K562 (cell line): ENCODE results near the gene ENTR1. TPM values are rescaled to one million over a fixed set of nuclear protein-coding genes. Genes with fewer than 3 reads are reported as not detected.

Source experiments
- ATAC-seq: fragments of 200-7000 bp; cut with Tn5 transposase; 3 replicates; pipeline ENCODE4 v1.9.1; 2020; ENCODE audit warnings: moderate library complexity
- BruUV-seq: library from RNA; stranded (reverse); fragments of 400-500 nt; replicated peaks from 2 replicates; lab custom pipeline; 2021; lab: Mats Ljungman, UMichigan
- CTCF ChIA-PET: fragments of 300-600 bp; formaldehyde crosslinking; extraction: SDS; loops from one replicate; lab custom pipeline; 2021; ENCODE audit warnings: low intra/inter-chr PET ratio; lab: Yijun Ruan, JAX
- POLR2A ChIA-PET: fragments of 300-600, 350-650 bp; sonication (Branson Sonifier 250); formaldehyde crosslinking; extraction: SDS; loops from one replicate; lab custom pipeline; 2021; ENCODE audit warnings: antibody characterized with exemption, inconsistent platforms; lab: Yijun Ruan, JAX
- DNase-seq, 4 experiments: peaks; one replicate each; pipeline versions ENCODE4 v3.0.0 to v3.0.0-alpha.2; 2011 to 2018; ENCODE audit warnings: low spot score in 3 of 4, mixed read lengths in 3 of 4; ENCODE audit errors: extremely low read depth in 1 of 4
- FAIRE-seq: peaks from 2 replicates; lab custom pipeline; 2011; peaks lifted over from hg19 to GRCh38; lab: Jason Lieb, UNC
- H2AFZ ChIP-seq: 2 replicates; pipeline ENCODE4 v1.6.0; 2011; ENCODE audit warnings: low read depth, low read length, control low read depth, inconsistent platforms
- H3K27ac ChIP-seq: fragments of 200-600 bp; 3 replicates; pipeline ENCODE4 v1.8.0; 2011; ENCODE audit warnings: low read depth, mild to moderate bottlenecking, control low read depth, inconsistent platforms, low read length, moderate library complexity, mixed read lengths; ENCODE audit errors: extremely low read depth
- H3K27me3 ChIP-seq, 2 experiments: fragments of 300-600 bp in 1 of 2; 2 replicates in 1 of 2; 3 replicates in 1 of 2; pipeline versions ENCODE4 v1.6.0 to v1.8.0; 2011; ENCODE audit warnings: inconsistent platforms in 2 of 2, low read length in 2 of 2, mild to moderate bottlenecking in 1 of 2, mixed read lengths in 1 of 2, moderate library complexity in 1 of 2; ENCODE audit not compliant: control insufficient read depth in 2 of 2, insufficient read depth in 2 of 2
- H3K36me3 ChIP-seq: fragments of 300-600 bp; 3 replicates; pipeline ENCODE4 v1.8.0; 2011; ENCODE audit warnings: mild to moderate bottlenecking, low read length, inconsistent platforms; ENCODE audit not compliant: control insufficient read depth, insufficient read depth
- H3K4me1 ChIP-seq, 2 experiments: fragments of 200-600 bp in 1 of 2; replicated peaks in 1 of 2; 2 replicates in 1 of 2; 3 replicates in 1 of 2; pipeline versions ENCODE4 v1.5.1 to v1.8.0; 2011; ENCODE audit warnings: inconsistent platforms in 2 of 2, low read length in 2 of 2, mild to moderate bottlenecking in 1 of 2, mixed read lengths in 1 of 2, moderate library complexity in 1 of 2; ENCODE audit not compliant: control insufficient read depth in 2 of 2, insufficient read depth in 2 of 2
- H3K4me2 ChIP-seq: 2 replicates; pipeline ENCODE4 v1.6.1; 2011; ENCODE audit warnings: low read length, control low read depth, inconsistent platforms, mixed read lengths; ENCODE audit not compliant: insufficient read depth
- H3K4me3 ChIP-seq: fragments of 200-600 bp; sonication (generic), shearing (Covaris generic); 2 replicates; pipeline ENCODE4 v1.5.1; 2016; ENCODE audit warnings: control low read depth, inconsistent platforms
- H3K79me2 ChIP-seq: fragments of 200-600 bp; 3 replicates; pipeline ENCODE4 v1.8.0; 2011; ENCODE audit warnings: low read length, inconsistent platforms; ENCODE audit not compliant: control insufficient read depth, insufficient read depth
- H3K9ac ChIP-seq, 2 experiments: 2 replicates each; pipeline versions ENCODE4 v1.6.0 to v1.6.1; 2011; ENCODE audit warnings: low read depth in 2 of 2, low read length in 2 of 2, control low read depth in 1 of 2, inconsistent platforms in 1 of 2, mild to moderate bottlenecking in 1 of 2, mixed read lengths in 1 of 2; ENCODE audit not compliant: insufficient read depth in 1 of 2
- H3K9me1 ChIP-seq: one replicate; pipeline ENCODE4 v1.6.0; 2011; ENCODE audit warnings: inconsistent platforms, mild to moderate bottlenecking, low read length, moderate library complexity; ENCODE audit not compliant: control insufficient read depth, insufficient read depth
- H3K9me3 ChIP-seq: replicated peaks from 2 replicates; pipeline ENCODE4 v1.5.1; 2011; ENCODE audit warnings: low read depth, low read length, inconsistent platforms; ENCODE audit not compliant: control insufficient read depth, insufficient read depth
- H4K20me1 ChIP-seq: replicated peaks from 2 replicates; pipeline ENCODE4 v1.6.1; 2011; ENCODE audit warnings: low read length, inconsistent platforms, mixed read lengths; ENCODE audit not compliant: control insufficient read depth, insufficient read depth
- ERF ChIP-seq: fragments of 450-650 bp; formaldehyde crosslinking; IDR thresholded peaks from 2 replicates; pipeline ENCODE4 v1.4.0; 2020; ENCODE audit warnings: mild to moderate bottlenecking, mixed read lengths
- ETV5 ChIP-seq: sonication (generic); formaldehyde crosslinking; IDR thresholded peaks from 2 replicates; pipeline ENCODE4 v1.4.0; 2020; ENCODE audit warnings: low read depth, mild to moderate bottlenecking, missing genetic modification reagents
- FOXK2 ChIP-seq, 2 experiments: fragments of 450-650 bp; IDR thresholded peaks in 1 of 2; conservative IDR thresholded peaks in 1 of 2; 2 replicates each; pipeline ENCODE4 v1.6.1; 2016; ENCODE audit warnings: low read depth in 2 of 2, mild to moderate bottlenecking in 1 of 2
- JUND ChIP-seq, 2 experiments: IDR thresholded peaks; 2 replicates in 1 of 2; 3 replicates in 1 of 2; pipeline ENCODE4 v1.6.1; 2011; ENCODE audit warnings: borderline replicate concordance in 2 of 2, low read depth in 2 of 2, low read length in 2 of 2, improper control_type of control experiment in 1 of 2, missing biosample characterization in 1 of 2, missing genetic modification characterization in 1 of 2, missing genetic modification reagents in 1 of 2
- NELFE ChIP-seq: IDR thresholded peaks from 2 replicates; pipeline ENCODE4 v1.6.1; 2011; ENCODE audit warnings: mild to moderate bottlenecking; ENCODE audit not compliant: insufficient read depth, insufficient read length
- NFXL1 ChIP-seq: fragments of 450-650 bp; formaldehyde crosslinking; IDR thresholded peaks from 2 replicates; pipeline ENCODE4 v1.4.0; 2021; ENCODE audit warnings: mild to moderate bottlenecking
- WGBS: fragments of 100-300 bp; shearing (Covaris generic); methylation state at CpG from one replicate; pipeline ENCODE4 v1.1.6; 2016; ENCODE audit warnings: low coverage, mixed read lengths; ENCODE audit not compliant: insufficient coverage; ENCODE audit errors: missing lambda C conversion rate; 5-methylcytosine and 5-hydroxymethylcytosine counted together
- in situ Hi-C: fragments of 300-500 bp; cut with MboI; formaldehyde crosslinking; loops from 4 replicates; pipeline ENCODE4 v1.15.0; 2018; ENCODE audit warnings: inconsistent platforms, mixed read lengths
- intact Hi-C: fragments of 100-400 bp; cut with micrococcal nuclease; formaldehyde crosslinking; loops from 2 replicates; pipeline ENCODE4 v1.14.2; 2022
- polyA plus RNA-seq, 8 experiments: library from polyadenylated mRNA; depleted of rRNA in 4 of 8; stranded (reverse) in 5 of 8; unstranded in 3 of 8; fragments of >200 nt; fragmentation: Nextera tagmentation in 2 of 8; fragmentation: Illumina TruSeq in 1 of 8; extraction: Ambion mirVana in 2 of 8; extraction: Trizol in 1 of 8; gene quantifications; 2 replicates each; pipeline versions ENCODE4 v1.2.1 to v1.2.3, GENCODE V29; 2011 to 2014; ENCODE audit warnings: inconsistent platforms in 1 of 8, missing spikeins in 1 of 8
- total RNA-seq, 7 experiments: library from RNA; depleted of rRNA in 6 of 7; stranded (reverse); fragments of >200 nt in 6 of 7; fragmentation: Illumina TruSeq in 2 of 7; extraction: Trizol in 2 of 7; gene quantifications; 2 replicates each; pipeline versions ENCODE4 v1.2.1 to v1.2.3, GENCODE V29; 2011 to 2021; ENCODE audit warnings: low replicate concordance in 1 of 7
- TF ChIP-seq, protein P1 (sequence below): sonication (generic); formaldehyde crosslinking; IDR thresholded peaks from 2 replicates; pipeline ENCODE4 v1.8.0; 2023; ENCODE audit warnings: mild to moderate bottlenecking, missing genetic modification reagents
- TF ChIP-seq, protein P2 (sequence below): fragments of 450-650 bp; formaldehyde crosslinking; conservative IDR thresholded peaks from 2 replicates; pipeline ENCODE4 v1.4.0; 2022; ENCODE audit warnings: mild to moderate bottlenecking, missing genetic modification characterization
- TF ChIP-seq, protein P3 (sequence below): fragments of 250-450 bp; sonication (Bioruptor Pico); IDR thresholded peaks from 2 replicates; pipeline ENCODE4 v1.8.0; 2022; ENCODE audit warnings: inconsistent platforms, mild to moderate bottlenecking, moderate library complexity, borderline replicate concordance

The ENTR1 gene
- total and polyA plus RNA-seq, 9 of the 15 experiments (the other 6 are each of a cell fraction or from before 2014, with no cell fraction given), result 6.7 to 106 (median 72.6) TPM

DNA sequence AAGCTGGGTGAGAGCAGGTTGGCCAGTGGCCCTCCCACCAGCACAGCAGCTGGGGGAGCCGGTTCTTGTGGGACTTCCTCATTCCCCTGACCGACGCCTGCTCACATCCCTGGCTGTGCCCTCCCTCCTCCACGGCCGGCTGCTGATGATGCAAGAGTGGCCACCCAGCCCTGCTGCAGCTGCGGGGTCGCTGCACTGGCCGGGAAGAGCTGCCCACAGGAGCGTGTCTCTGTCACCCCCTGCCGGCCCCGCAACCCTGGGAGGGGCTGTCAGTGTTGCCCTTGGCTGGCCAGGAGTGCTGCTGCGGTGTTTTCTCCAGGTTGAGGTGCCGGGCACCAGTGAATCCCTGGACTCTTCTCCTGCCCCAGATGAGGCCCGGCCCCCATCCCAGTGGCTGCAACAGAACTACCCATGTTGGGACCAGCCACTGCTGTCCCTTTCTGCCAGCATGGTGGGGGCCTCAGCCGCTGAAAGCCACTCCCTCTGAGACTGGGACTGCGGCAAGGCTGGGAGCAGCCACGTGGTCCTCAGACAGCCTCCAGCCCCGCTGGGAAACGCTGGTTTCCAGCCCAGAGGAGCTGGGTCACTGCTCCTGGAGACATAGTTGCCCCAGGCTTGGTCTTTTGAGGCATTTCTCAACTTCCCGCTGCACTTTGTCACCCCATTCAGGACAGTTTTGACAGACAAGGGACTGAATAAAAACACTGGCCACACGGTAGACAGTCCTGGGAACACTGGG lies 37.7 kb downstream of the ENTR1 start (continued):
- TF ChIP-seq FOXK2 (conservative IDR thresholded peaks at IDR 0.05 in 1 of 2, IDR thresholded peaks at IDR 0.05 in 1 of 2; ENCODE audit: low read depth in 2 of 2) (0 out of 4 replicates have a peak, but pooled peaks of 1 of the 2 experiments have one; percentile 38), JUND (IDR thresholded peaks at IDR 0.05; ENCODE audit: borderline replicate concordance, low read depth, low read length) (peak; percentile 86), JUND (tag; IDR thresholded peaks at IDR 0.05; ENCODE audit: borderline replicate concordance, low read depth, low read length) (peak; percentile 40; the same call in 1 of the 3 replicates)
- TF ChIP-seq, protein P1, sequence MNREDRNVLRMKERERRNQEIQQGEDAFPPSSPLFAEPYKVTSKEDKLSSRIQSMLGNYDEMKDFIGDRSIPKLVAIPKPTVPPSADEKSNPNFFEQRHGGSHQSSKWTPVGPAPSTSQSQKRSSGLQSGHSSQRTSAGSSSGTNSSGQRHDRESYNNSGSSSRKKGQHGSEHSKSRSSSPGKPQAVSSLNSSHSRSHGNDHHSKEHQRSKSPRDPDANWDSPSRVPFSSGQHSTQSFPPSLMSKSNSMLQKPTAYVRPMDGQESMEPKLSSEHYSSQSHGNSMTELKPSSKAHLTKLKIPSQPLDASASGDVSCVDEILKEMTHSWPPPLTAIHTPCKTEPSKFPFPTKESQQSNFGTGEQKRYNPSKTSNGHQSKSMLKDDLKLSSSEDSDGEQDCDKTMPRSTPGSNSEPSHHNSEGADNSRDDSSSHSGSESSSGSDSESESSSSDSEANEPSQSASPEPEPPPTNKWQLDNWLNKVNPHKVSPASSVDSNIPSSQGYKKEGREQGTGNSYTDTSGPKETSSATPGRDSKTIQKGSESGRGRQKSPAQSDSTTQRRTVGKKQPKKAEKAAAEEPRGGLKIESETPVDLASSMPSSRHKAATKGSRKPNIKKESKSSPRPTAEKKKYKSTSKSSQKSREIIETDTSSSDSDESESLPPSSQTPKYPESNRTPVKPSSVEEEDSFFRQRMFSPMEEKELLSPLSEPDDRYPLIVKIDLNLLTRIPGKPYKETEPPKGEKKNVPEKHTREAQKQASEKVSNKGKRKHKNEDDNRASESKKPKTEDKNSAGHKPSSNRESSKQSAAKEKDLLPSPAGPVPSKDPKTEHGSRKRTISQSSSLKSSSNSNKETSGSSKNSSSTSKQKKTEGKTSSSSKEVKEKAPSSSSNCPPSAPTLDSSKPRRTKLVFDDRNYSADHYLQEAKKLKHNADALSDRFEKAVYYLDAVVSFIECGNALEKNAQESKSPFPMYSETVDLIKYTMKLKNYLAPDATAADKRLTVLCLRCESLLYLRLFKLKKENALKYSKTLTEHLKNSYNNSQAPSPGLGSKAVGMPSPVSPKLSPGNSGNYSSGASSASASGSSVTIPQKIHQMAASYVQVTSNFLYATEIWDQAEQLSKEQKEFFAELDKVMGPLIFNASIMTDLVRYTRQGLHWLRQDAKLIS (CRISPR knock-in tag), result peak; percentile 74; the same call in 1 of the 2 replicates

DNA sequence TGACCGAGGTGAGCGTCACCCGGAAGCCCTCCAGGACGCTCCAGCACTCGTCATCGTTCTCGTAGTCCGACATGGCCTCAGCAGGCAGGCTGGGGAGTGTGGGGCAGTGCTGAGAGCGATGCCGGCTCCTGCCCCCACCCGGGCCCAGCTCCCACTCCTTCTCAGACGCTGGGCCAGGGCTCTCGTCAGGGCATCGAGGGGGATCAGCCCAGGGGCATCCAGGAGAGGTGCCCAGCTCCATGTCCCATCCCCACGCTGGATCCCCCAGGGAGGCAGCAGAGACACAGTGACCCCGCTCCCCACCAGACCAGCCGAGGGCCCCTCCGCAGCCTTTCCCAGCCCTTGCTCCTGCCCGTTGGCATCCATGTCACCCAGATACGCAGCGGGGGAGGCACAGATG lies 38.4 kb downstream of the ENTR1 start:
- Histone ChIP-seq H3K79me2 (peaks cover 24% of the 10 kb centered on the region), H3K4me3 (peak overlapping the region; percentile 55), H3K9me1 (no peaks in the 10 kb centered on the region), H2AFZ (peak overlapping the region; percentile 79; the same call in 1 of the 2 replicates), H4K20me1 (no peaks in the 10 kb centered on the region), H3K9me3 (no peaks in the 10 kb centered on the region), H3K4me1 (peaks cover 9 to 86% of the 10 kb centered on the region in 2 experiments; a peak in 4 of 5 replicates), H3K27ac (peak overlapping the region; percentile 79), H3K36me3 (peaks cover 76% of the 10 kb centered on the region; the same call in 2 of the 3 replicates), H3K4me2 (peak overlapping the region; percentile 95), H3K9ac (peak overlapping the region; percentile 89 to 93), H3K27me3 (no peaks in the 10 kb centered on the region)
- BruUV-seq, result no TSS peak
- POLR2A ChIA-PET, result interaction anchor here (0.7 to 1.9 kb wide), 4 partner anchors 9 to 46 kb away, joined by 3 to 12 read pairs (median 4); partner anchors contain the start of gene DNLZ
- ATAC-seq (no peak), DNase-seq (no peak), FAIRE-seq (no peak)
- in situ Hi-C loops (no loop called here), intact Hi-C loops (no loop called here)
- WGBS, result 82% methylated on average over 8 of the region's 21 CpGs
- CTCF ChIA-PET, result no interaction called here
- TF ChIP-seq, protein P2, sequence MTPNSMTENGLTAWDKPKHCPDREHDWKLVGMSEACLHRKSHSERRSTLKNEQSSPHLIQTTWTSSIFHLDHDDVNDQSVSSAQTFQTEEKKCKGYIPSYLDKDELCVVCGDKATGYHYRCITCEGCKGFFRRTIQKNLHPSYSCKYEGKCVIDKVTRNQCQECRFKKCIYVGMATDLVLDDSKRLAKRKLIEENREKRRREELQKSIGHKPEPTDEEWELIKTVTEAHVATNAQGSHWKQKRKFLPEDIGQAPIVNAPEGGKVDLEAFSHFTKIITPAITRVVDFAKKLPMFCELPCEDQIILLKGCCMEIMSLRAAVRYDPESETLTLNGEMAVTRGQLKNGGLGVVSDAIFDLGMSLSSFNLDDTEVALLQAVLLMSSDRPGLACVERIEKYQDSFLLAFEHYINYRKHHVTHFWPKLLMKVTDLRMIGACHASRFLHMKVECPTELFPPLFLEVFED, result no peak
- TF ChIP-seq ETV5 (CRISPR knock-in tag) (no peak), NELFE (no peak), ERF (no peak), NFXL1 (CRISPR knock-in tag) (no peak)
- TF ChIP-seq, protein P3, sequence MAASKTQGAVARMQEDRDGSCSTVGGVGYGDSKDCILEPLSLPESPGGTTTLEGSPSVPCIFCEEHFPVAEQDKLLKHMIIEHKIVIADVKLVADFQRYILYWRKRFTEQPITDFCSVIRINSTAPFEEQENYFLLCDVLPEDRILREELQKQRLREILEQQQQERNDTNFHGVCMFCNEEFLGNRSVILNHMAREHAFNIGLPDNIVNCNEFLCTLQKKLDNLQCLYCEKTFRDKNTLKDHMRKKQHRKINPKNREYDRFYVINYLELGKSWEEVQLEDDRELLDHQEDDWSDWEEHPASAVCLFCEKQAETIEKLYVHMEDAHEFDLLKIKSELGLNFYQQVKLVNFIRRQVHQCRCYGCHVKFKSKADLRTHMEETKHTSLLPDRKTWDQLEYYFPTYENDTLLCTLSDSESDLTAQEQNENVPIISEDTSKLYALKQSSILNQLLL (CRISPR knock-in tag), result no peak
